ENCODE data around the gene SLC16A13.
"Not testable (repeated sequence)": the region's sequence is repeated elsewhere in the genome, so short reads cannot be mapped to it uniquely, and the experiment has no call there.

The SLC16A13 gene

DNA sequence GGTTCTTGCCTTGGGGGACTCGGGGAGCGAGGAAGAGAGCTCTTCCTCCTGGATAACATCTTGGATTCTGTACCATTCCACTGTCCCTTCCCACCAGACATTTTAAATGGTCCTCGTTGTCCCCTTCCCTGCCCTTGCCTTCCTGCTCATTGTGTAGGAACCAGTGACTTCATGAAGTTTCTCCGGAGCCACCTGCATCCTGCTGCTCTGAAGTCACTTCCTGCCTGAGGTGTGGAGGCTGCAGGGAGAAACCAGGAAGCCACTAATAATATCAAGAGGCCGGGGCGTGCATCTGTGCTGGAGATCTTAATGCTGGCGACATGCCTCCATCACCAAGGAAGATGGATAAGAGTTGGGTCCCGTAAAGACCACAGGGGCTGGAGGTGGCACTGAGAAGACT is 6.2 kb upstream of the SLC16A13 start:
- DNase-seq (peak; percentile 65), ATAC-seq (peak; percentile 70)

DNA sequence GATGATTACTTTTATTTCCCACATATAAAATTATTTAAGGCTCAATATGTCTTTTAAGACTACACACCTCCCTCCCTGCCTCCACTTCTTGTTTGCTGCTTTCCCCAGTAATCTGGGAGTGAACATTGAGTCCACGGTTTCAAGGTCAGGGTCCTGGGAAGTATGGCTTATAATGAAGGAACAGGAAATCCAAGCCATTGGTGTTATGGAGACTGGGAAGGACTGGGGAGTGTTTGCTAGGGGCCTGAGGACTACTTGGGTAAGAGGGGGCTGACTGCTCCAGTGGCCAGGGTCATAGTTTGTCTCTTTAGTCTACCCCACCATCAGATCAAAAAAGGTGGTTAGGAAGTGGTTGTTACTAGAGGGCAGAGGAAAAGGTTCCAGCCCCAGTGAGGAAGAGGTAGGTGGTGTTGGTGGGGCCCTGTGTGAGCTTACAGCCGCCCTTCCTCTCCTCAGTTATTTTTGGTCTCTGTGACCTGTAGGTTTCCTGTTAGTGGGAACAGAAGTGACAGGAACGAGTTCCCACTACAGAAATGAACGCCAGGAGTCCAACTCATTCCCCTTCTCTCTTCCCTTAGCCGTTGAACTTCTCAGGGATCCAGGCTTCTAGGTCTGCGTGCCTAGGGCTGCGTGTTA is 742 bp upstream of the SLC16A13 start:
- DNase-seq (peak; percentile 58), ATAC-seq (peak; percentile 62)

DNA sequence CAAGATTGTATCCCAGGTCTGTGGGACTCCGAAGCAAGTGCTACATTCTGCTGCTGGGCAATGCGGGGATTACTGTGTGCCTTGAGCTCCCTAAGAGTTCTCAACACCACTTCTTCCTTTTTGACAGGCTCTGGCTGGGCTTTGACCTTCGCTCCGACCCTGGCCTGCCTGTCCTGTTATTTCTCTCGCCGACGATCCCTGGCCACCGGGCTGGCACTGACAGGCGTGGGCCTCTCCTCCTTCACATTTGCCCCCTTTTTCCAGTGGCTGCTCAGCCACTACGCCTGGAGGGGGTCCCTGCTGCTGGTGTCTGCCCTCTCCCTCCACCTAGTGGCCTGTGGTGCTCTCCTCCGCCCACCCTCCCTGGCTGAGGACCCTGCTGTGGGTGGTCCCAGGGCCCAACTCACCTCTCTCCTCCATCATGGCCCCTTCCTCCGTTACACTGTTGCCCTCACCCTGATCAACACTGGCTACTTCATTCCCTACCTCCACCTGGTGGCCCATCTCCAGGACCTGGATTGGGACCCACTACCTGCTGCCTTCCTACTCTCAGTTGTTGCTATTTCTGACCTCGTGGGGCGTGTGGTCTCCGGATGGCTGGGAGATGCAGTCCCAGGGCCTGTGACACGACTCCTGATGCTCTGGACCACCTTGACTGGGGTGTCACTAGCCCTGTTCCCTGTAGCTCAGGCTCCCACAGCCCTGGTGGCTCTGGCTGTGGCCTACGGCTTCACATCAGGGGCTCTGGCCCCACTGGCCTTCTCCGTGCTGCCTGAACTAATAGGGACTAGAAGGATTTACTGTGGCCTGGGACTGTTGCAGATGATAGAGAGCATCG is 2.4 kb downstream of the SLC16A13 start:
- DNase-seq (no peak), ATAC-seq (no peak)

DNA sequence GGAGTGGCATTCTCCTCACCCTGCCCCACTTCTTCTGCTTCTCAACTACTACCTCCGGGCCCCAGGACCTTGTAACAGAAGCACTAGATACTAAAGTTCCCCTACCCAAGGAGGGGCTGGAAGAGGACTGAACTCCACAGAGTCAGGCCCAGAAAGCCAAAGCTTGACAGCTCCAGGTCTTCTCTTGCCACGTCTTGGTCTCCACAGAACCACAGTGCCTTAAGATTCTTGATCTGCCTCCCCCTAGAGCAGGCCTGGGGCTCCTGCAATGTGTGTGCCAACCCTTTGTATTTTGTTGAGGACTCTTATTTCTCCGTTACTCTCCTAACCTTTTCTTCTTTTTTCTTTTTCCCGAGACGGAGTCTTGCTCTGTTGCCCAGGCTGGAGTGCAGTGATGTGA is 4.0 kb downstream of the SLC16A13 start:
- ATAC-seq: no peak

GRCh38 chr17:7041607-7042500 is 6.0 kb downstream of the SLC16A13 start:
- ATAC-seq (peak; percentile 29), DNase-seq (peak; percentile 46)

More for the DNA sequence above, 4.0 kb downstream of the SLC16A13 start:
- DNase-seq: no peak

GRCh38 chr17:7042501-7043181 is 6.8 kb downstream of the SLC16A13 start:
- DNase-seq: peak; percentile 58

GRCh38 chr17:7043182-7043496 is 7.3 kb downstream of the SLC16A13 start:
- ATAC-seq: no peak
- DNase-seq: no peak

More at GRCh38 chr17:7042501-7043181, 6.8 kb downstream of the SLC16A13 start:
- peak; percentile 31 for ATAC-seq

GRCh38 chr17:7043497-7044198 is 7.8 kb downstream of the SLC16A13 start, which contains the start of gene SLC16A11:
TSS of gene SLC16A11 (minus strand) at chr17:7044092. CDS start at chr17:7043513, 579 bp downstream.
- DNase-seq: peak; percentile 47
- no peak for ATAC-seq

GRCh38 chr17:7045492-7046126 is 9.8 kb downstream of the SLC16A13 start:
- ATAC-seq (no peak), DNase-seq (peak; percentile 44)

DNA sequence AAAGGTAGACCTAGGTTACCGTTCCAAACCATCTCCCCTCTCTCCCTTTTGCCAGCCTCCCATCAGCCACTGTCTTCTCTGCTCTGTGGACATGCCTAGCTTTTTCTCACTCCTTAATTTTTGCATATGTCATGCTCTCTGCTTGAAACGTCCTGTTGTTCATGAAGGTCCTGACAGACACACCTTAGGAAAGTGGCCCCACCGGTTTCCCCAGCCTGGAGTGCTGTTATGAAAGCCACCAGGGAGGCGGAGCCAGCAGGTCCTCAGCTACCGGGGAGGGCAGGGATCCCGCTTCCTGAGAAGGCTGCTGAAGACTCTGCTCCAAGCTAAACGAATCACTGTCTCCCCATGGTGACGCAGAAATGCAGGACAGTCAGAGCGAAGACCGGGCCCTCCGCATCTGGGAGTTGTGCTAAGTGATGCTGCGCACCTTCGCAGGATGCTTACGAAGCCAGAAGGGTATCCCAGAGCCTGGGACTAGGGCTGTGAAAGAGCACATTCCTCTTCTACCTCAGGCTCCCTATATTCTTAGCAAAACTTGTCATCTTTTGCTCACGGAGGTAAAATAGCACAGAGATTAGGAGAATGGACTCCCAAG is 10.4 kb downstream of the SLC16A13 start:
- peak; percentile 50 for DNase-seq
- ATAC-seq: peak; percentile 4

DNA sequence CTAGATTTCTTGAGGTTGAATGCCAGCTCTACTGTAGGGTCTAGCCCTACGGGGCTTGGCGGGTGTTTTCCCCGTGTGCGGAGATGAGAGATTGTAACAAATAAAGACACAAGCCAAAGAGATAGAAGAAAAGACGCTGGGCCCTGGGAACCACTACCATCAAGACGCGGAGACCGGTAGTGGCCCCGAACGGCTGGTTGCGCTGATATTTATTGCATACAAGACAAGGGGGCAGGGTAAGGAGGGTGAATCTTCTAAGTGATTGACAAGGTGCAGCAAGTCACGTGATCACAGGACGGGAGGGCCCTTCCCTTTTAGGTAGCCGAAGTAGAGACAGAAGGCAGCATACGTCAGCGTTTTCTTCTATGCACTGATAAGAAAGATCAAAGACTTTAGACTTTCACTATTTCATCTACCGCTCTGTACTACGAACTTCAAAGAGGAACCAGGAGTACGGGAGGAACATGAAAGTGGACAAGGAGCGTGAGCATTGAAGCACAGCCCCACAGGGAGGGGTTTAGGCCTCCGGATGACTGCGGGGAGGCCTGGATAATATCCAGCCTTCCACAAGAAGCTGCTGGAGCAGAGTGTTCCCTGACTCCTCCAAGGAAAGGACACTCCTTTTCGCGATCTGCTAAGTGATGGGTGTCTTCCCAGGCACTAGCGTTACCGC is 11.0 kb downstream of the SLC16A13 start:
- DNase-seq: peak; percentile 70
- not testable (repeated sequence) for ATAC-seq

DNA sequence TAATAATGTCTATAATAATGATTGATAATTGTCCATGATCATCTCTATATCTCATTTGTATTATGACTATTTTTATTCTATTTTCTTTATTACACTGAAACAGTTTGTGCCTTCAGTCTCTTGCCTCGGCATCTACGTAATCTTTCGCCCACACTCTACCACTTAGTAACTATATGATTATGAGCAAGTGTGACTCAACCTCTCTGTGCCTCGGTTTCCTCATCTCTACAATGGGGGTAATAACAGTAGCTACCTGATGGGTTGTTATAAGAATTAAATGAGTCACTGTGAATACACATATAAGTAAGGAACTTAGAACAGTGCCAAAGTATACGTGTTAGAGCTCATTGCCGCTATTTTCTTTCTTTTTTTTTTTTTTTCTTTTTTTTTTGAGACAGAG is 11.8 kb downstream of the SLC16A13 start:
- DNase-seq (no peak), ATAC-seq (no peak)

- ATAC-seq: no peak
- no peak for DNase-seq
Measured at GRCh38 chr17:7048968-7049367, 13.2 kb downstream of the SLC16A13 start.

DNA sequence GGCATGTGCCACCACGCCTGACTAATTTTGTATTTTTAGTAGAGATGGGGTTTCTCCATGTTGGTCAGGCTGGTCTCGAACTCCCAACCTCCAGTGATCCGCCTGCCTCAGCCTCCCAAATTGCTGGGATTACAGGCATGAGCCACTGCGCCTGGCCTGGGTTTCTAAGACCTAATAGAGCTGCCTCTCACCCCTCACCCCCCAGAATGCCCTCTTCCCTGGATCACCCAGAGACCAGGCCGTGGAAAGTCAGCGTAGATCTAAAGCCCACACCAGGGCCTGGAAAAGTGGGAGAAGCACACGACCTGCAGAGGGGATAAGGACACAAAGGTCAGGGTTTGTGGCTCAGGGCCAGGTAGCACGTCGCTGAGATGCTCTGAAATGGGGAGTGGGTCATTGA is 14.8 kb downstream of the SLC16A13 start:
- not testable (repeated sequence) for ATAC-seq, DNase-seq

- no peak for DNase-seq
- ATAC-seq: no peak
Measured at GRCh38 chr17:7056386-7056785, 20.6 kb downstream of the SLC16A13 start.

GRCh38 chr17:7058831-7059447 is 23.1 kb downstream of the SLC16A13 start:
- ATAC-seq: no peak
- no peak for DNase-seq

DNA sequence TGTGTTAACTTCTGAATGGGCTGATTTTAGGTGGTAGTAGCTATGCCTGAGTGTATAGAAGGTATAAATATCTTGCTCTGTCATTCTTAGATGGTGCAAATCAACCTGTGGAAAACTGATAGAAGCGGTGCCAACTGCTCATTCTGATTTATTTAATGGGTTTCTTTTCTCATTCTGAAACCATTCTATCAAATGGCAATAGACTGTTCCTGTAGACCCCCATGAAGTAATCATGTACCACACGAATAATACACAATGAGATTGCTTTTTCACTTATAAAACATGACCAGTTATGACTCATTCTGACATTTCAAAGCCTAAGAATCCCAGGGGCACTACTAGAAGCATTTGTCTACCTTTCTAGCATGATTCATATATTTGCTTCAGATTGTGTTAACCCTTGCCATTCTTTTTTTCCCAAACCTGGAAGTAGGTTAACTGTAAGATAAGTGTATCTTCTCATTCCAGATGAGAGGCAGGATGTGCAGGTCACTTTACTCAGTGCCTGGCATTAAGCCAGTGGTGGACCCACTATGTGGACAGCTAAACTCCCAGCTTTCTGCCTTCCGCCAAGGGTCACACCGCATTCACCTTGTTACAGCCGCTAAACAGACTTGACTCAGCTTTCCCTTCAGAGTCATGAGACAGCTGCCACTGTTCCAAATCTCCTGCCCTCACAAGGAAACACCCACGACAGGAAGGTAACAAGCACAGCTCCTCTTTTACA is 24.5 kb downstream of the SLC16A13 start:
- DNase-seq: peak; percentile 46
- ATAC-seq: peak; percentile 89

DNA sequence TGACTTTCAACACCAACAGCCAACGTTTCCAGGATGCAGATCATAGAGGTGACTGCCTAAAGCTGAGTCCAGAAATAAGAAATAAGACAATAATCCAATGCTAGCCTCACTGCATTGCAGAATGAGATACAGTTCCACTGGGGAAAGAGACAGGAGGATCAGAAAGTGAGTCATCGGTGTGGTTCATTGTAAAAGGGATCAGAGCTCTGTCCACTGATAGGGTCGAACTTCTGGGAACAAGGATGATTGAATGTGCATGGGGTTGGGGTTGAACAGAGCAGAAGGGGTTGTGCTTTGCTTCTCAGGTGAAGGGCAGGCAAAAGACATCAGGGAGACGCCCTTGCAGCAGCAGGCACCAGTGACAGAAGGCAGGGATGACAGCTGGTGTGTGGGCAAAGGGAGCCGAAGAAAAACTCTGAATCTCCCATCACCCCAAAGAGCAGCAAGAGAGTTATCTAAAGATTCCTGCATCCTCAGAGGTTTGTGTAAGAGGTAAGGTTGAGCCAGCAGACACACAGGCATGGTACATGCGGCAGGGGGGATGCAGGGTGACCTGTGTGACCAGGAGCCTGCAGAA is 27.8 kb downstream of the SLC16A13 start:
- no peak for DNase-seq
- no peak for ATAC-seq
